ENCODE data around the gene ZDHHC11.
"Not testable (repeated sequence)": the region's sequence is repeated elsewhere in the genome, so short reads cannot be mapped to it uniquely, and the experiment has no call there.

ZDHHC11 gene

DNA sequence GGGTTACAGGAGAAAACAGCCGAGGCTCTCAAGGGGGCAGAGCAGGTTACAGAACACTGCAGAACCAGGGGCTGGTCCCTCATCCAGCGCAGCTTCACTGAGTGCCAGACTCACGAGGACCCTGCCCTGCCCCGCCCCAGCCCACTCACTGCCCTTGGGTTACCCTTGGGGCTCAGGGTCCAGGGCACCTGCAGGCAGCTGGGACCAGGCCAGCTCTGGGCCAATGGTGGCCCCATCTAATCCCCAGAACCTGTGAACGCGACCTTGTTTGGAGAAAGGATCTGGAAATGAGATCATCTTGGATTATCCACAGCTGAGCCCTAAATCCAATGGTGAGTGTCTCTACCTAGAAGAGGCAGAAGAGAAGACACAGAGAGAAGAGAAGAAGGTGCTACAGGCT lies 72.4 kb downstream of the ZDHHC11 start:
- not testable (repeated sequence) for DNase-seq (ENCODE audit: low read depth in 1 of 2, low spot score in 1 of 2)

DNA sequence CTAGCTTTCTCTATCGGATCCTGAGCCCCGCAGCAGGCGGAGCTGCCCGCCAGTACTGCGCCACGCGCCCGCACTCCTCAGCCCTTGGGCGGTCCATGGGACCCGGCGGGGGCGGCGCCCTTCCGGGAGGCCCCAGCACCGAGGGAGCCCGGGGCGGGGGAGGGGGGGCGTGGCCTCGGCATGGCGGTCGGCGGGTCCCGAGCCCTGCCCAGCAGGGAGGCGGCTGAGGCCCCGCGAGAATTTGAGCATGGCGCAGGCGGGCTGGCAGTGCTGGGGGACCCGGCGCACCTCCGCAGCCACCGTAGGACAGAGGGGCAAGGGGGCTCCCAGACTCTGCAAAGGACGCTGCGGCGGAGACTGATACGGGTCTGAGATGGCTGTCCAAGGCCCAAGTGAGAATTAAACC lies 73.0 kb downstream of the ZDHHC11 start:
- peak in 1 of 2 donors; percentile 11 for DNase-seq (ENCODE audit: low read depth in 1 of 2, low spot score in 1 of 2)

DNA sequence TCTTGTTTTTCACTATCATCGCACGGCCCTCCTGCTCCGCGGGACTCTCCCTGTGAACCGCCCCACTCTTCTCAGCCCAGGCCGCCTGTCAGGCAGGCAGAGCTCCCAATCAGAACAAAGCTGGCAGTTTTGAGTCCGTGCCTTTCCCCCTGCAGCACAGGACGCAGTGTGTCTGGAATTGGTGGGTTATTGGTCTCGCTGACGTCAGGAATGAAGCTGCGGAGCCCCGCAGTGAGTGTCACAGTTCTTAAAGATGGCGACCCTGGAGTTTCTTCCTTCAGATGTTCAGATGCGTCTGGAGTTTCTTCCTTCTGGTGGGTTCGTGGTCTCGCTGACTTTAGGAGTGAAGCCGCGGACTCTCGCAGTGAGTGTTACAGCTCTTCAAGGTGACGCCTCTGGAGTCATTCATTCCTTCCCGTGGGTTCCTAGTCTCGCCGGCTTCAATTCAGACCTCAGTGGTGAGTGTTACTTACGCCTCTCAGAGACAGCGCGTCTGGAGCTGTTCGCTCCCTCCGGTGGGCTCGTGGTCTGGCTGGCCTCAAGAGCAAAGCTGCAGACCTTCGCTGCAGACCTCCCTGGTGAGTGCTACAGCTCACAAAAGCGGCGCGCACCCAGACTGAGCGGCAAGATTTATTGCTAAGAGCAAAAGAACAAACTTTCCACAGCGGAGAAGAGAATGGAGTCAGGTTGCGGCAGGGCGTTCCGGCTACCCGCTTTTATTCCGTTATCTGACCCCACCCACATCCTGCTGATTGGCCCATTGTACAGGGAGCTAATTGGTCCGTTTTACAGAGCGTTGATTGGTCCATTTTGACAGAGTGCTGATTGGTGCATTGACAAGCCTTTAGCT lies 73.7 kb downstream of the ZDHHC11 start:
- DNase-seq (ENCODE audit: low read depth in 1 of 2, low spot score in 1 of 2): no peak

DNA sequence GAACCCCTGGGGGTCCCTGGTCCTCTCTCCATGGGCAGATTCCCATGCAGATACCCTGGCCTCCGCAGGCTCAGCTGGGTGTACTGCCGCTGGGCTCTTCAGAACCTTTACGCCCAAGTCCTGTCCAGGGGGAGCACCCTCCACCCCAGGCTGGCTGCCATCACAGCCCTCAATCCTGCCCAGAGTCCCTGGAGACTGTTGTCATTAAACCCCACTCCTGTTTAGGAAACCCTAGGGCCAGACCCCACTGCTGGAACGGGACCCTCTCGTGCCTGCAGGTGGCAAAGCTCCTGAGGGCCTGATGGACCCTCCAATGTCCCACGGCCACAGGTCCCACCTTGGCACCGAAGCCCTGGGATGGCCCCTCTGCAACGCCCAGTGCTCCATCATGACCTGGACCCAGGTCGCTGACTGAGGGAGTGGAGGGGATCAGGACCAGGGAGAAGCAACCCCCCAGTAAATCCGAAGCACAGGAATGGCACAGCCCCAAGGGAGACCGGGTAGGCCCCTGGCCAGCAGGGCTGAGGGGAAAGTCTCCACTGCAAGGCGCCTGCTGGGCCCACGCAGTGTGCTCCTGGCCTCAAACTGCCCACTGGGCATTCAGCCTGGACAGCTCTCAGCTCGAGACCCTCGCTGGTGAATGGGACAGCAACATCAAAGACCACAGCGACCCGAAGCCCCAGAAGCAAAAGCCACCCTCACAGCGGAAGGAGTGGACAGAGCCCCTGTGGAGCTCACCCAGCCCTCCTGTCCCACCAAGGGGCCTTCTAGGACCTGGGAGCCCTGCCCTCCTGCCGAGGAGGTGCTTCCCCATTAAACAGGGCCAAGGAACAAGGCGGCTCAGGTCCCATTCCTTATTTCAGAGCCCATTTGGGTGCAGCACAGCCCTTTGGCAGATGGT lies 74.6 kb downstream of the ZDHHC11 start:
- no peak for DNase-seq (ENCODE audit: low read depth in 1 of 2, low spot score in 1 of 2)

DNA sequence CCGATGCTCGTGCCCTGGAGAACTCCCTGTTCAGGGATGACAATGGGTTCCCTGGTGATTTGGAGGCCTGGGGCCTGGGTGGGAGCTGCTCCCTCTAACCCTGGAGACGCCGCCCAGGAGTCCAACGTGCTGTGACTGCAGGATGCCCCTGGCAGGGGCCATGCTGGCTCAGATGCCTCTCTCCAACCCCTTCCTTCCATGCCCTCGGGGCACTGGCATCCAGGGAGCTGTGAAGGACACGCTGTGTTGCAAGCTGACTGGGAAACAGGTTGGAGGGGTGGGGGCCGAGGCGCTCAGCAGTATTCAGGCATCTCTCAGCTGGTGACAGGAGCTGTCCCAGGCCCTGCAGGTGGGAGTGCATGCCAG lies 75.2 kb downstream of the ZDHHC11 start:
- DNase-seq (ENCODE audit: low read depth in 1 of 2, low spot score in 1 of 2): not testable (repeated sequence)

DNA sequence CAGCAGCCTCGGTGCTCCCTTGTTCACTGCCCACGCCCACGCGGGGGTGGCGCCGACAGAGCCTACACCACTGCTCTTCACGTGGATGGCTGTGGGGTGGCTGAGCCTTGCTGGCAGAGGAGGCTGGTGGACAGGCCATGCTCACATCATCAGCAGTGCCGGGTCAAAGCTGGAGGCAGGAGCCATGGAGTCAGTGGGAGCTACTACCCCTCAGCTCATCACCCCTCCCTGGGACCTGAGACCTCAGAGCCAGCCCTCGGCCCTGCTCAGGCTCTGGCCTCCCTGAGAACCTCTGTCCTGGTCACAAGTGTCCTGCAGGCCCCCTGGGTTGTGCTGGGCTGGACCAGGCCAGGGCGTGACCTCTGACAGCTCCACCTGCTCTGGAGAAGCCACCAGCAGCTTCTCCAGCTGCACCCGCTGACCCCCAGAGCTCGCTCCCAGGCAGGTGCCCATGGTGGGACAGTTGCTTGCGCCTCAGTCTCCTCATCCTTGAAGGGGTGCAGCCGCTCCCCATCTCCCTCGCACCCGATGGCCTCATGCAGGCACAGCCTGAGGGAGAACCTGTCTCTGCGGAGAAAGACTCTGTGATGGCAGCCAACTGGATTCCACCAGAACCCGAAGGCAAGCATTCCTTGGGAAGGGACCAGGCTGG lies 75.8 kb downstream of the ZDHHC11 start:
- not testable (repeated sequence) for DNase-seq (ENCODE audit: low read depth in 1 of 2, low spot score in 1 of 2)

DNA sequence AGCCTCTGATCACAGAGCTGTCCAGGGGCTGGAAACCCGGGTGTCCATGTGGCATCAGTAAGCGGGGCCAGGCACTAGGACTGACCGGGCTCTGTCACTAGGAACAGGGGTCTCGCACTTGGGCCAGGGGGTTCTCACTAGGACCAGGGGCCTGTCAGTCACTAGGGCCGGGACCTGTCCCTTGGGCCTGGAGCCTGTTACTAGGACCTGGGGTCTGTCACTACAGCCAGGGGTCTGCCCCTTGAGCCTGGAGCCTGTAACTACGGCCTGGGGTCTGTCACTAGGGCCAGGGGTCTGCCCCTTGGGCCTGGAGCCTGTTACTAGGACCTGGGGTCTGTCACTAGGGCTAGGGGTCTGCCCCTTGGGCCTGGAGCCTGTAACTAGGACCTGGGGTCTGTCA lies 76.5 kb downstream of the ZDHHC11 start:
- not testable (repeated sequence) for DNase-seq (ENCODE audit: low read depth in 1 of 2, low spot score in 1 of 2)

DNA sequence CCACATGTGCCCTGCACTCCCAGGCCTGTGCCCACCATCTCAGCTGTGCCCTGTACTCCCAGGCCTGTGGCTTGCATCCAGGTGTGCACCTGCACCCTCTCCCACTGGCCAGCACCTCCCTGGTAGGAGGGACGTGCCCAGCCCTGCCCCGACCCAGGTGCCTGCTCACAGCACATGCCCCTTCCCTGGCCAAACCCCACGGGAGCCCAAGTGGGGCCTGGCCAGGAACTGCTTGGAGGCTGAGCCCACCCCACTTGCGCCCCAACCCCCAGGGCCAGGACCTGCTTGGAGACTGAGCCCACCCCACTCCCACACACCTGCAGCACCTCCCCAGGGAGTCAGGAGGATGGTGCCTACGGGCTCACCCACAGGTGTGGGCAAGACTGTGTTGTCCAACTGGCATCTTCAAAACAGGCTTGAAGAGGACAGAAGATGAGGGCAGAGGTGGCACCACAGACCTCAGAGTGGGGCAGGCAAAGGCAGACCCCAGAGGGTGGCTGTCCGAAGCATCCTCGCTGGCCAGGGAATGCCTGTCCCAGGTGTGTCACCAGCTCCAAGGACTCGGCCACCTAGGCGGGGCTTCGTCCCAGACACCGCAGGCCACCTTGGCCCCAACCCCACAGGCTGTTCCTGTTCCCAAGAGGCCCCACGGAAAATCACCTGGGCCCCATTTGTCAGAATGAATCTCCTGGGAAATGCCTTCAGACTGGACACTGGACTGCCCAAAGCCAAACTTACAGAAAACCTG lies 77.1 kb downstream of the ZDHHC11 start:
- DNase-seq (ENCODE audit: low read depth in 1 of 2, low spot score in 1 of 2): no peak

DNA sequence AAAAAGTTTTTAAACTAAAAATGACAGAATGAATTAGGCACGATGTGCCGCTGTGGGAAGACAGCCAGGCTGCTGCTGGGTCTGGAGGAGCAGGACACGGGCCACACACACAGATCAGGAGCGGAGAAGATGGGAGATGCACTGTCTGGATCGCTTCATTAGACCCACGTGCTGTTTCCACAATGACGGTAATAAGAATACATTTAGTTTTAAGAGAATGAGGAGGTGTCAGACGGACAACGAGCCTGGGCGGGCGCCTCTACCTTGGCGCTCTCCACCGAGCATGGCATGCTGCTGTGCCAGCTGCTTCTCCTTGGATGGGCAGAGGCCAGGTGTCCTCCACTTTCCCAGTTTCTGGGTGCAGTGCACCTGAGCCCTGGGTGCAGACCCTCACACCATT lies 77.9 kb downstream of the ZDHHC11 start:
- DNase-seq (ENCODE audit: low read depth in 1 of 2, low spot score in 1 of 2): not testable (repeated sequence)

DNA sequence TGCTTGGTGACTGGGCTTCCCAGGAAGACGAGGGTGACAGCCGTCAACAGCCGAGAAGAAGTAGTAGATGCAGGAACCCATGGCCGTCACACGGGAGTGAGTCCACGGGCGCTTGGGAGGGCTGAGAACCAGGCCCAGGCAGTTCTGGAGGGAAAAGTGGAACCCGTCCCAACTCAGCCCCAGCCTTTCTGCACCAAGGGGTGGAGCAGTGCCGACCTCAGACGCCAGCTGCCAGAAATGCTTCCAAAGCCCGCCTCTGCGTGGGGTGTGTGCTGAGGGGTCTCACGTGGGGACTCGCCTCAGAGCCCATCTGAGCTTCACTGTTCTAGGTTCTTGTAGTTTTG lies 78.3 kb downstream of the ZDHHC11 start:
- DNase-seq (ENCODE audit: low read depth in 1 of 2, low spot score in 1 of 2): not testable (repeated sequence)

DNA sequence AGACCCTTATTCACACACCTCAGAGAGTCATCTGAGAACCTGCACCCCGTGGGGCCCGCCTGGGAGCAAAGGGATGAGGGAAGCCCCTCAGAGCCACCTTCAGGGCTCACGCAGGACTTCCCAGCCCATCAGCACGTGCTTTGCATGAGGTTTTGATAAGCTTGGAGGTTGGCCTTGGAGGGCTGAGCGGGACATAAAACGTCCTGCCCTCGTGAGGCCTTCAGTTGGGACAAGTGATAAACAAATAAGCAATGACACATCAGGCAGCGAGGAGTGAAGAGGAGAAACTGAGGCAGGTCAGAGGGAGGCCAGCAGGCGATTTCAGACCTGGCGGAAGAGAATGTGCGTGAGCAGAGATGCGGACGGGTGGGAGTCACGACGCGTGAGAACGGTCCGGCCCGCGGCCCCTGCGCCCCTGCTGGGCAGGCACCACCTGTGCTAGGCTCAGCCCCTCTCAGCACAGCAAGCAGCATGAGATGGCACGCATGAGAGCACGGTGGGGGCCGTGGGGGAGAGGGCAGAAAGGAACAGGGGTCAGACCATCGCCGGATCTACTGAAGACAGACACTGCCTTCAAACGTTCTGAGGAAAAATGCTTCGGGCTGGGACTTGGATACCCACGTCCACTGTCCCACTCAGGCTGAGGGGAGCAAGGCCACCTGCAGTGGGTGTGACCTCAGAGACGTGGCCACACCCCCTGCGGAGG lies 78.8 kb downstream of the ZDHHC11 start:
- not testable (repeated sequence) for DNase-seq (ENCODE audit: low read depth in 1 of 2, low spot score in 1 of 2)

DNA sequence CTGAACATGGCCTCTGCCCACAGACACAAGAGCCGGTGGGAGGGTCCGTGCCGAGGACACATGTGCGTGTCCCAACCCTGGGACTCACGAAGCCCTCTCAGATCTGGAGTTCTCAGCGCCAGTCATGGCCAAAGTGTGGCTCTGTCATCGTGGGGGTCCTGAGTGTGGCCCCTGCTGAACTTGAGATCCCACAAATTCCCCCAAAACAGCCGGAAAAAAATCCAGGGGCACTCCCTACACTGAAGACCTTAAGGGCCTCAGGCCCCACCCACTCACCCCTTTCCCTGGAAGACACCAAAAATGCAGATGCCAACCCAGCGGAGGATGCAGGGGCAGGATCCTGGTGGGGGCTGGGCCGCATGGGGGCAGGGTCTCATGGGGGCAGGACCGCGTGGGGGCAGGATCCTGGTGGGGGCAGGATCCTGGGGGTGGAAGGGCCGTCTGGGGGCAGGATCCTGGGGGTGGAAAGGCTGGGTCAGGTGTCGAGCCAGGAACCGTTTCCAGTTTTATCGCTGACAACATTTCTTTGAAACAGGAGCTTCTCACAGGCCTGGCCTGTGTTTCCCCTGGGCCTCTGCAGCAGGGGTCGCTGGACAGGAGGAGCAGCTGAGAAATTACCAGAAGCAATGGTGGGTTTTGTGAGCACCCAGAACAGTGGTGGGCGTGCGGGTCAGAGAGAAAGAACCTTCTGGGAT lies 79.6 kb downstream of the ZDHHC11 start:
- DNase-seq (ENCODE audit: low read depth in 1 of 2, low spot score in 1 of 2): not testable (repeated sequence)

DNA sequence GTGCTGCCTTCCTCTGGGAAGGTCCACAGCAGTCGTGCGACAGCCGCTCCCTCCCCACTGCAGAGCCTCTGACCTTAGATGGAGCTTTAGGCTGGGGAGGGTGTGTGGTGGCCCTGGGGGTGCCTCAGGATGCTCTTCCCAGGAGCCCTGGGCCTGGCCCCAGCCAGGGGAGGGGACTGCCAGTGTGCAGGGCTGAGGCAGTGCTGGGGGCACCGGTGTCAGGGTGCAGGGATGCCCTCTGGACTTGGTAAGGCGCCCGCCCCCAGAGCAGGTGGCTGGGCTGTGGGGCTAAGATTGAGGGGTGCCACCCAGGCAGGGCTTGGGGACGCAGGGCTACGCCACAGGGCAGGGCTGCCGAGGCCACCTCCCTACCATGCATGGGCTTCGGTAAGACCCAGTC lies 80.2 kb downstream of the ZDHHC11 start:
- DNase-seq (ENCODE audit: low read depth in 1 of 2, low spot score in 1 of 2): not testable (repeated sequence)

DNA sequence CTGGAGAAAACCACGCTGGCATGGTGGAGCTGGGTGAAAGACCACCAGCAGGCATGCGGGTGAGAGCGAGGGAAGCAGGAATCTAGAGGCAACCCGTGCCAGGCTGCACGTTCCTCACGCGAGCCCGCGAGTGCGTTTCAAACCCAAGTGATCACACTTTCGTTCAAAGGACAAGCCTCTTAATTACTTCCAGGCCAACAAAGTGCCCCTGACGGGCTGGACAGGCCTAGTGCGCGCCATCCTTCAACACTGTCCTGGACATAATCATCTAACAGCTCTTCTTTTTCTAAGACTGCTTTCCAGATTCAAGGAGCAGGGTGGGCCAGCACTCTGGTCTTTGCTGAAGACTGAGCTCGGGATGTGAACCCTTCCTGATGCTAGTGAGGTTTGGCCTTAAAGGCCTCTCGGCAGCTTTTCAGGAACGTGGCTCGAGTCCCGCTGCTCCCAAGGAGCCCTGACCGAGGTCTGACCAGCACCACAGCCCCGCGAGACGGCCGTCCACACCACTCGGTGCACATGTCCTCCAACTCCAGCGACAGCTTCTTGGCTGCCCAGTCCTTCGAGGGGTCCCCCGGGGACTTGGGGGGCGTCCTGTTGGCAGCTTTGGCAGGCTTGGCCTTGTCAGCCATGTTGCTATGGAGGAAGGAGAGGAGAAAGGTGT lies 81.2 kb downstream of the ZDHHC11 start:
- DNase-seq (ENCODE audit: low read depth in 1 of 2, low spot score in 1 of 2): not testable (repeated sequence)

DNA sequence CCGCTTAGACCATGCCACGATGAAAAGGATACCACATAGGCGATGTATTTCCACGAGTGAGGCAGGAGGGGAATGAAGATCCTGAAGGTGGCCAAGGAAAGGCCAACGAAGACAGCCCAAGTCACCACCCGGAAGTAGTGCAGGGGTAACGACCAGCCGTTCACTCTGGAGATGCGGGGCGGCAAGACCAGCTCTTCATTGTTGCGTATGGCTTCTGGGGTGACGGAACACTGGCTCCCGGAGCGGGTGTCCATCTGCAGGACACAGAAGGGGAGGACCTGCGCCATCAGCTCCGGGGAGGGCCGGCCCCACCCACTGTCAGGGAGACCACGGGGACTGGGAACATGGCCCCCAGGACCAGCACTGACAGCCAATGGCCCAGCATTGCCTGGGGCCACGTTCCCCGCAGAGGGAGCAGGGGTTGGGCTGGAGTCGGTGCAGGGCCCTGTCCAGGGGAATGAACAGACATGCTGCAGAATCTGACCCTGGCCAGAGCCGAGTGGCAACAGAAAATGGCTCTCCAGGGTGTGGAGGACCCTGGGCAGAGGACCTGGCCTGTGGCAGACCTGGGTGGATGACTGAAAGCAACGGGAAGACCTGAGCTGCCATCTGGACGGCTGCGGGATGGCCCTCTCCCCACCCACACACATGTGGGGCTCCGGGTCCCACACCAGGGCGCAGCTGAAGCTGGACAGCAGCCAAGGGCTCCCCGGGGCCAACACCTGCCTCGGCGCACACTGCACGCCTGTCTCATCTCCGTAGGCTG lies 83.9 kb downstream of the ZDHHC11 start:
- DNase-seq (ENCODE audit: low read depth in 1 of 2, low spot score in 1 of 2): no peak

DNA sequence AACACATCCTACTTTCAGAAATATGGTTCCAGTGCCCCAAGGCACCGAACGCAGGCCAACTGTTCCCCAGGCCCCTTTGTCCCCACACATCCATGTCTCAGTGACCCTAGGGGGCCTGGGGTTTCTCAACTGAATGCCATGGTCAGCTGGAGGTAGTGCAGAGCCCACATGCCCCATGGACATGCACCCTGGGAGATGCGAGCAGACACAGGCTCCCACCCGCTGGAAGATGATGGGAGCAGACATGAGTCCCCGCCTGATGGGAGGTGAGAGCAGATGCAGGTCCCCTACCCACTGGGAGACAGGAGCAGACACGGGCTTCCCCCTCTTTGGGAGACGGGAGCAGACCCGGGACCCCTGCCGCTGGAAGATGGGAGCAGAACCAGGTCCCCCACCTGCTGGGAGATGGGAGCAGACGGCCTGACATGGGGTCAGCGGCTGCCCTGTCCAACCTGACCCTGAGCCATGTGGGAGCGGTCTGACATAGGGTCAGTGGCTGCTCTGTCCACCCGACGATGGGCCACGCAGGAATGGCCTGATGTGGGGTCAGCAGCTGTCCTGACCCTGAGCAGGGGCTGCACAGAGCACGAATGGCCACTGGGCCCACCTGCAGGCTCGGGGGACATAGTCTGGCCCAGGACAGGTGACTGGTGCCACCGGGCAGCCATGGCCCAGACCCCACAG lies 84.7 kb downstream of the ZDHHC11 start:
- DNase-seq (ENCODE audit: low read depth in 1 of 2, low spot score in 1 of 2): no peak

DNA sequence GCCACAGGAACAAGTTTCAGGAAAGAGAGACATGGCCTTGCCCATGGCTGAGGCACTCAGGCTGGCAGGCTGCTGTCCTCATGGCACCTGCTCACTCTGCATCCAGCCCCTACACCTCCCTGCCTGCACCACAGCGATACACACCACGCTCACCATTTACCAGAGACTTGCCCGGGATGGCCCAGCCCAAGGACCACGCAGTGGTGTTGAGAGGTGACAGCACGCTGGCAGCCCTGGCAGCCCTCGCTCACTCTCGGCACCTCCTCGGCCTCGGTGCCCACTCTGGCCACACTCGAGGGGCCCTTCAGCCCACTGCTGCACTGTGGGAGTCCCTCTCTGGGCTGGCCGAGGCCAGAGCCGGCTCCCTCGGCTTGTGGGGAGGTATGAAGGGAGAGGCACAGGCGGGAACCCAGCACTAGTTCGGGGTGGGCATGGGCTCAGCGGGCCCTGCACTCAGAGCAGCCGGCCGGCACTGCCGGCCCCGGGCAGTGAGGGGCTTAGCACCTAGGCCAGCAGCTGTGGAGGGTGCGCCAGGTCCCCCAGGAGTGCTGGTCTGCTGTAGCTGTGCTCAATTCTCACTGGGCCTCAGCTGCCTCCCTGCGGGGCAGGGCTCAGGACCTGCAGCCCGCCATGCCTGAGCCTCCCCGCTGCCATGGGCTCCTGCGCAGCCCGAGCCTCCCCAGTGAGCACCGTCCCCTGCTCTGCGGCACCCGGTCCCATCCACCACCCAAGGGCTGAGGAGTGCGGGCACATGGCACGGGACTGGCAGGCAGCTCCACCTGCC lies 86.6 kb downstream of the ZDHHC11 start:
- DNase-seq (ENCODE audit: low read depth in 1 of 2, low spot score in 1 of 2): peak in 1 of 2 donors; percentile 16

All from stimulated activated CD4-positive, alpha-beta T cell treated with anti-CD3 and anti-CD28 coated beads, Interleukin-15, amount 100 ng/mL, for 1 hour (primary cell).